Measurements from ENCODE around the gene CPVL. TPM values are rescaled to one million over a fixed set of nuclear protein-coding genes. Genes with fewer than 3 reads are reported as not detected.

The CPVL gene
- total RNA-seq, 3 donors from 2014 or later (not counting 1 experiment from before 2014, with no cell fraction given) = 4.9 to 11.6 (median 9.8) TPM

DNA sequence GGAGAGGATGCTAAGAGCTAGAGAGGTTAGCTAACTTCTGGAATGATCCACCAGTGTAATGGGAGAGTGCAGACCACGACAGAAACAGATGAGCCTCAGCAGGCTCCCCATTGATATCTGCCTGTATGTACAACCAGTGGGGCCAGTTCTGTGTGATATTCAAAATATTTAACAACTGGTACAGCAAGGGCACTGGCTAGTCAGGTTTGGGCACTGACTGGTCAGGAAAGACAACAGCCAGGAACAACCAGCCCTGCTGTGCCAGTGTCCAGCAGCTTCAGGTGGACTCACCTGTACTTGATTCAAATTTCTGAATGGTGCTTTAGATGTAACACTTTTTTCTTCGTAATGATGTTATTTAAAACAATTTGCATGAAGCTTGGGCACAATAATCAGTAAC, 182.3 kb downstream of the CPVL start:
- no peaks in the 10 kb centered on the region for H3K9me3 Mint-ChIP-seq
- no peak for DNase-seq
- H3K4me3 Mint-ChIP-seq = no peak overlapping the region
- 66% methylated on average over 2 of the region's 2 CpGs for WGBS (ENCODE audit: insufficient coverage)
- Histone ChIP-seq H3K4me1 (ENCODE audit: control insufficient read depth, insufficient read depth, low read length) (no peaks in the 10 kb centered on the region), H3K36me3 (ENCODE audit: control insufficient read depth, insufficient read depth, low read length) (no peaks in the 10 kb centered on the region), H3K9me3 (ENCODE audit: control insufficient read depth, insufficient read depth, low read length) (no peaks in the 10 kb centered on the region), H3K4me3 (ENCODE audit: low read length) (no peak overlapping the region), H3K27me3 (ENCODE audit: control insufficient read depth, insufficient read depth, low read length) (peaks cover under 1% of the 10 kb centered on the region), H3K27ac (ENCODE audit: low read length) (no peak overlapping the region)
- ATAC-seq = no peak
- no peak overlapping the region for H3K27ac Mint-ChIP-seq
- H3K4me1 Mint-ChIP-seq = no peaks in the 10 kb centered on the region
- intact Hi-C loops (cut with micrococcal nuclease) = no loop called here
- no peaks in the 10 kb centered on the region for H3K36me3 Mint-ChIP-seq
- peaks cover 22 to 40% of the 10 kb centered on the region in 2 donors for H3K27me3 Mint-ChIP-seq (ENCODE audit: low read depth in 2 of 2)
- TF ChIP-seq, protein P1, sequence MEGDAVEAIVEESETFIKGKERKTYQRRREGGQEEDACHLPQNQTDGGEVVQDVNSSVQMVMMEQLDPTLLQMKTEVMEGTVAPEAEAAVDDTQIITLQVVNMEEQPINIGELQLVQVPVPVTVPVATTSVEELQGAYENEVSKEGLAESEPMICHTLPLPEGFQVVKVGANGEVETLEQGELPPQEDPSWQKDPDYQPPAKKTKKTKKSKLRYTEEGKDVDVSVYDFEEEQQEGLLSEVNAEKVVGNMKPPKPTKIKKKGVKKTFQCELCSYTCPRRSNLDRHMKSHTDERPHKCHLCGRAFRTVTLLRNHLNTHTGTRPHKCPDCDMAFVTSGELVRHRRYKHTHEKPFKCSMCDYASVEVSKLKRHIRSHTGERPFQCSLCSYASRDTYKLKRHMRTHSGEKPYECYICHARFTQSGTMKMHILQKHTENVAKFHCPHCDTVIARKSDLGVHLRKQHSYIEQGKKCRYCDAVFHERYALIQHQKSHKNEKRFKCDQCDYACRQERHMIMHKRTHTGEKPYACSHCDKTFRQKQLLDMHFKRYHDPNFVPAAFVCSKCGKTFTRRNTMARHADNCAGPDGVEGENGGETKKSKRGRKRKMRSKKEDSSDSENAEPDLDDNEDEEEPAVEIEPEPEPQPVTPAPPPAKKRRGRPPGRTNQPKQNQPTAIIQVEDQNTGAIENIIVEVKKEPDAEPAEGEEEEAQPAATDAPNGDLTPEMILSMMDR (IDR thresholded peaks at IDR 0.05) = no peak

- H3K36me3 ChIP-seq (ENCODE audit: control insufficient read depth, insufficient read depth, low read length) = no peaks in the 10 kb centered on the region
- TF ChIP-seq, protein P1 (IDR thresholded peaks at IDR 0.05) = no peak
- Mint-ChIP-seq H3K36me3 (no peaks in the 10 kb centered on the region), H3K4me3 (no peak overlapping the region), H3K27me3 (ENCODE audit: low read depth in 2 of 2) (peaks cover 36 to 50% of the 10 kb centered on the region in 2 donors), H3K4me1 (peaks cover 7 to 15% of the 10 kb centered on the region in 2 donors), H3K9me3 (no peaks in the 10 kb centered on the region), H3K27ac (no peak overlapping the region)
- no peak overlapping the region for H3K4me3 ChIP-seq (ENCODE audit: low read length)
- H3K9me3 ChIP-seq (ENCODE audit: control insufficient read depth, insufficient read depth, low read length) = no peaks in the 10 kb centered on the region
- H3K4me1 ChIP-seq (ENCODE audit: control insufficient read depth, insufficient read depth, low read length) = peaks cover 16% of the 10 kb centered on the region
- intact Hi-C loops (cut with micrococcal nuclease) = no loop called here
- no peak overlapping the region for H3K27ac ChIP-seq (ENCODE audit: low read length)
- H3K27me3 ChIP-seq (ENCODE audit: control insufficient read depth, insufficient read depth, low read length) = peaks cover 19% of the 10 kb centered on the region
- DNase-seq = no peak
- no peak for ATAC-seq
- 88% methylated on average over 5 of the region's 5 CpGs for WGBS (ENCODE audit: insufficient coverage)
Measured at GRCh38 chr7:28961972-28962371, 184.4 kb downstream of the CPVL start.

DNA sequence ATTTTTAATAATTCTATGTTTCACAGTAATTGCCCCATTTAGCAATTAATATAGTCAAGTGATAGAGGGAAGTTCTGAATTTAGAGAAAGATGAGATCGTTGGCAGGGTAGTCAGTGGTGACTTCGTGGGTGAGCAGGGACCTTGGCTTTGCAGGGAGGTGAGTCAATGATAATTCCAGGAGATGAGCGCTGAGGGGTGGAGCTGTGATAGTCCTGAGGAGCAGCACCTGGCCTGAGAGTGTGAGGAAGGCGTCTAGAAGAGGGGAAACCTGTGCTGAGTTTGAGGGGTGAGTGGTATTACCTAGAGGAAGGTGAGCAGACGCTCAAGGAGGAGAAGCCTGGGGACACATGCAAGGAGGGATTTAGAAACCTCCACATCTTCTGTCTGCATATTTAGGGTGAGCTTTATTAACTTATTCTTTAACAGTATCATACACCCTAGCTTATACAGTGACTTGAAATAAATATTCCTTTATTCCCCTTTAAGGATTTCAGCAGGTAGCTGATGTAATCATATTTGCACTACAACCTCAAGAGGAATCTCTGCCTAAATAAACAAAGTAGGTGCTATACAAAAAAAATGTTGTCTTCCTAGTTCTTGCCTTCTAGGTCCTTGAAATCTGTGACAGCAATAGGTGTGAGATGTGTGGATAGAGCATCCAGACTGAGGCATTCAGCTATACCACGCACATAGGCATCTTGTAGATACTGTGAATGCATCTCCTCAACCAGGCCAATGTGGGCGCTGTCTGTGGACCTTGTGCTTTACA, 186.1 kb downstream of the CPVL start:
- Histone ChIP-seq H3K27ac (ENCODE audit: low read length) (no peak overlapping the region), H3K4me1 (ENCODE audit: control insufficient read depth, insufficient read depth, low read length) (peaks cover 33% of the 10 kb centered on the region), H3K36me3 (ENCODE audit: control insufficient read depth, insufficient read depth, low read length) (no peaks in the 10 kb centered on the region), H3K4me3 (ENCODE audit: low read length) (no peak overlapping the region), H3K27me3 (ENCODE audit: control insufficient read depth, insufficient read depth, low read length) (peaks cover 28% of the 10 kb centered on the region), H3K9me3 (ENCODE audit: control insufficient read depth, insufficient read depth, low read length) (no peaks in the 10 kb centered on the region)
- WGBS (ENCODE audit: insufficient coverage) = 86% methylated on average over 6 of the region's 7 CpGs
- H3K4me3 Mint-ChIP-seq = no peak overlapping the region
- ATAC-seq (no peak), DNase-seq (no peak)
- no peak overlapping the region for H3K27ac Mint-ChIP-seq
- H3K36me3 Mint-ChIP-seq = no peaks in the 10 kb centered on the region
- H3K4me1 Mint-ChIP-seq = peaks cover 14 to 17% of the 10 kb centered on the region in 2 donors
- TF ChIP-seq, protein P1 (IDR thresholded peaks at IDR 0.05) = no peak
- H3K27me3 Mint-ChIP-seq (ENCODE audit: low read depth in 2 of 2) = peaks cover 36 to 39% of the 10 kb centered on the region in 2 donors
- intact Hi-C loops (cut with micrococcal nuclease) = no loop called here
- no peaks in the 10 kb centered on the region for H3K9me3 Mint-ChIP-seq

DNA sequence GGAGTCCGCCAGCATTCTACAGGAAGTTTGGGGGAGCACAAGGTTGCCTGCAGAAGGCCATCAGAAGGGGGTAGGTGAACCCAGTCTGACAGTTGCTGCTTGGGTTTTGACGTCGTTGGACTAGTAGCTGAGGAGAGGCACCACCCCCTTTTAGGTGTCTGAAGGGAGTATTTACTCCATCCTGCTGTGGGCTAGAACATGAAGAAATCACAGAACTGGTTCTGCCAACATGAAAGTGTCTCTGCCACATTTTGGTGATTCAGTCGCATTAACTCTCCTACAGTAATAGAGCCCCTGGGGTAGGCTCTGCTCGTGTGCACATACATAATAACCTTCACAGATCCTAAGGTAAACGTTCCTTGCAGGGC, 187.4 kb downstream of the CPVL start:
- Histone ChIP-seq H3K27ac (ENCODE audit: low read length) (no peak overlapping the region), H3K36me3 (ENCODE audit: control insufficient read depth, insufficient read depth, low read length) (no peaks in the 10 kb centered on the region), H3K4me3 (ENCODE audit: low read length) (no peak overlapping the region), H3K27me3 (ENCODE audit: control insufficient read depth, insufficient read depth, low read length) (peaks cover 34% of the 10 kb centered on the region), H3K9me3 (ENCODE audit: control insufficient read depth, insufficient read depth, low read length) (no peaks in the 10 kb centered on the region), H3K4me1 (ENCODE audit: control insufficient read depth, insufficient read depth, low read length) (peaks cover 34% of the 10 kb centered on the region)
- Mint-ChIP-seq H3K4me3 (peak overlapping the region; percentile 7), H3K9me3 (no peaks in the 10 kb centered on the region), H3K27me3 (ENCODE audit: low read depth in 2 of 2) (peaks cover 39 to 45% of the 10 kb centered on the region in 2 donors), H3K36me3 (no peaks in the 10 kb centered on the region), H3K4me1 (peaks cover 14 to 17% of the 10 kb centered on the region in 2 donors), H3K27ac (no peak overlapping the region)
- TF ChIP-seq, protein P1 (IDR thresholded peaks at IDR 0.05) = no peak
- DNase-seq = no peak
- WGBS (ENCODE audit: insufficient coverage) = 77% methylated on average over 6 of the region's 6 CpGs
- intact Hi-C loops (cut with micrococcal nuclease) = no loop called here
- ATAC-seq = no peak

Data from natural killer cell (primary cell).